GM18502 (cell line): Measurements from ENCODE around the gene SHC2.
"Not testable (repeated sequence)": the region's sequence is repeated elsewhere in the genome, so short reads cannot be mapped to it uniquely, and the experiment has no call there.

Experiments
- ATAC-seq: cut with Tn5 transposase; IDR thresholded peaks from one replicate; pipeline ENCODE4 v1.9.1; 2021; ENCODE audit warnings: mild to moderate bottlenecking; ENCODE audit not compliant: unreplicated experiment, poor library complexity

Gene SHC2

DNA sequence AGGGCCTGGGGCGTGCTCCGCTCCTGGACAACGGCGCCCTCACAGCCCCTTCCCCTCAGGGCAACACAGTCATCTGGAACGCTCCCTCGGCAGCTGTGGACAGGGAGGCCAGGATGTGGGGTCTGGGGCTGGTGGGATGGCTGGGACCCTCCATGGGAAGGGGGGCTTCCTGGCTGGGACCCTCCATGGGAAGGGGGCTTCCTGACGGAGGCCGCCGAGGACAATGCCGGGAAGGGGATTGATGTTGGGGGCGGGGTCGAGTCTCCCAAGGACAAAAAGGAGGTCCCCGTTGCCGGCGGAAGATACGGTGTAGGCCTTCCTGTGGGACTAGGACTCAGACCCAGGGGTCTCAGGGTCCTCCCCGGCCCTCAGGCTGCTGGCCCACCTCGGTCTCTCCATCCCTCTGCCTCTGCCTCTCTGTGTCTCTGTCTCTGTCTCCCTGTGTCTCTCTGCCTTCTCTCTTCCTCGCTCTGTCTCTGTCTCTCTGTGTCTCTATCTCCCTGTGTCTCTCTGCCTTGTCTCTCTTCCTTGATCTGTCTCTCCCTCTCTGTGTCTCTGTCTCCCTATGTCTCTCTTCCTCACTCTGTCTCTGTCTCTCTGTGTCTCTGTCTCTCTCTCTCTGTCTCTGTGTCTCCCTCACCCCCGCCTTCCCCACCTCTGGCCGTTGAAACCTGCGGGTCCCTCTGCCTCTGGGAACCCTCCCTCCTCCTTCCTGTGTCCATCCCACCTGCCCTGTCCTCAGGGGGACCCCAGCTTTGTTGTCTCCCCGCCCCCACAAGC, 32.7 kb upstream of the SHC2 start:
- ATAC-seq, result no peak

- ATAC-seq, result no peak
Observed at GRCh38 chr19:492091-492531, 31.3 kb upstream of the SHC2 start.

GRCh38 chr19:491146-491741, 30.4 kb upstream of the SHC2 start:
- ATAC-seq, result no peak

DNA sequence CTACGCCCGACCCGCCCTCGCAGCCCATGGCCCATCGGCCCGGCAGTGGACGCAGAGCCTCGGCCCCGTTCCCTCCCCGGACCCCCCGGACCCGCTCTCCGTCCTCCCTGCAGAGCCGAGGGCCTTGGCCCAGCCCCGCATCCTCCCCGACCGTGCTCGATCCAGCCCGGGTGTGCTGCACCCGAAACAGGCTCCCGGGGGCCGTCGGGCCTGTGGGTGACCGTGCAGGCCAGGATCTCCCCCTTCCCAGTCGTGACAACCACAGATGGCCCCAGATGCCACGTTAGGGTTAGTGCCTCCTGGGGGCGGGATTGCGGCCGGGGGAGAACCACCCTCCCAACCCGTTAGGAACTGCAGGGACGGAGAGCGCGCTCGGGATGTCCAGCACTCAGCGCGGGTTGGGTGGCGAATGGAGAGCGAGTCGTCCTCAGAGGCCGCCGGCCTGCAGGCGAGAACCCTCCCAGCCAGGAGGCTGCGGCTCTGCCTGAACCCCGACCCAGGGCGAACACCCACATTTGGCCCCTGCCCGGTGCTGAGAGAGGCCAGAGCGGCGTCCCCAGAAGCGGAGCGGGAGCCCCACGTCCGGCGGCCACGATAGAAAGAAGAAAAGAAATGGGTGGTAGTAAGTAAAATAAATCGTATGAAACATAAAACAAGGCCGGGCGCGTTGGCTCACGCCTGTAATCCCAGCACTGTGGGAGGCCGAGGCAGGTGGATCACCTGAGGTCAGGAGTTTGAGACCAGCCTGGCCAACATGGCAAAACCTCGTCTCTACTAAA, 28.8 kb upstream of the SHC2 start:
- peak; percentile 27 for ATAC-seq

GRCh38 chr19:488505-489417, 27.9 kb upstream of the SHC2 start:
- peak; percentile 78 for ATAC-seq

- ATAC-seq, result no peak
Observed at GRCh38 chr19:485583-486236, 24.9 kb upstream of the SHC2 start.

GRCh38 chr19:485077-485476, 24.2 kb upstream of the SHC2 start:
- no peak for ATAC-seq

DNA sequence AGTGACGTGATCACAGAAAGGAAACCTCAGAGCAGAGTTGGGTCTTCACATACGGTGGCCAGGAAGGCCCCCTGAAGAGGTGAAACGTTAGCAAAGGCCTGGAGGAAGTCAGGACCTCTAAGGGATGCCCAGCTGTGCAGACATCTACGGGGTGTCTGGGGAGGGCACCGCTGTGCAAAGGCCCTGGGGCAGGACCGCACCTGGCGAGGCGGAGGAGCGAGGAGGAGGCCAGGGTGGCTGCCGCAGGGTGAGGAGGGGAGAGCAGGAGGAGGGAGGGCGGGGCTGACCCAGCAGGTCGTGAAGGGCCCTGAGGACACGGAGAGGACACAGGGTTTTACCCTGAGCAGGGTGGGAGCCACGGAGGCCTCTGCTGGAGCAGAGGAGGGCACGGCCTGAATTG, 23.7 kb upstream of the SHC2 start:
- no peak for ATAC-seq

GRCh38 chr19:483332-484072, 22.7 kb upstream of the SHC2 start:
- no peak for ATAC-seq

DNA sequence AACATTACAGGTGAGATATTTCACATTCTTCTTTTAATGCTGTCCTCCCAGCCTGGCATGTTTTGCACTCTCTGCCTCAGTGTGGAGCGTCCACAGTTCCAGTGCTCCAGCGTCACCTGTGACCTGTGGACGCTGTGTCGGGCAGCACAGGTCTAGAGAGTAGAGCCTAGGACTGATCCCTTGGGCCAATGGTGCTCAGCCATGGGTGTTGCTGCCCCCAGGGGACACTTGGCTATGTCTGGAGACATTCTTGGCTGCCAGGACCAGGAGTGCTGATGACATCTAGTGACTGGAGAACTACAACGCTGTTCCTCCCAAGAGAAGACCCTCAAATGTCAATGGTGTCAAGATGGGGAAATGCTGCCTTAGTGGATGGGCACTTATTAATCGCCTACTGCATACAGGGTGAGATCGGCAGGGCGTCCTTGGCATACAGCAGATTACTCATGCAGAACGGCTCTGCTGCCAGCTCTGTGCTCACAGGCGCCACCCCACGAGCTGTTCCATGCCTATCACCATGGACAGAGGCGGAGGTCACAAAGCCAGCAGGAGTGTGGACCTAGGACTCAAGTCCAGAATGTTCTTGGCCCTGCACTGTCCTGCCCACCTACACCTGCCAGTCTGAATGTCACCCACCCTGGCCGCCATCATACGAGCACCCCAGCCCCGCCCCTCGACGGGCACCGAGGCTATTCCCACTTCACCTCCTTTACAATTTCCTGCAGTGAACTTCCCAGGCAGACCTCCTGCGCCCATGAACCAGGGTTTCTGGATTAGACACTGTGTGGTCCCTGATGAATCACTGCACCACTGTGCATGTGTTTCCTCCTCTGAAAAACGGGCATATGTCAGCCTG, 21.6 kb upstream of the SHC2 start:
- ATAC-seq, result no peak

GRCh38 chr19:481100-481499, 20.3 kb upstream of the SHC2 start:
- ATAC-seq, result not testable (repeated sequence)

GRCh38 chr19:480016-480855, 19.4 kb upstream of the SHC2 start:
- no peak for ATAC-seq

- ATAC-seq, result no peak
Observed at GRCh38 chr19:478976-479375, 18.1 kb upstream of the SHC2 start.

- no peak for ATAC-seq
Observed at GRCh38 chr19:478236-478903, 17.5 kb upstream of the SHC2 start.

GRCh38 chr19:475360-475759, 14.5 kb upstream of the SHC2 start:
- ATAC-seq, result no peak

GRCh38 chr19:474126-475078, 13.6 kb upstream of the SHC2 start:
- ATAC-seq, result no peak
